HepG2 (cell line): ENCODE data around the gene LPO.

Source experiments
- AKAP8 ChIP-seq: sonication (generic); formaldehyde crosslinking; IDR thresholded peaks from 2 replicates; pipeline ENCODE4 v1.5.1; 2020; ENCODE audit warnings: mild to moderate bottlenecking, missing genetic modification reagents
- MXI1 ChIP-seq: IDR thresholded peaks from 3 replicates; pipeline ENCODE4 v1.6.1; 2012; ENCODE audit warnings: low read depth, low read length, inconsistent platforms, borderline replicate concordance
- PHF5A ChIP-seq: IDR thresholded peaks from one replicate; pipeline ENCODE4 v1.6.1; 2018; ENCODE audit warnings: low read depth, missing genetic modification reagents; ENCODE audit not compliant: unreplicated experiment
- POLR2AphosphoS5 ChIP-seq: IDR thresholded peaks from 2 replicates; pipeline ENCODE4 v1.6.1; 2012; ENCODE audit warnings: low read depth, low read length
- RAD21 ChIP-seq: fragments of 450-650 bp; formaldehyde crosslinking; IDR thresholded peaks from 2 replicates; pipeline ENCODE4 v1.5.0; 2020; ENCODE audit warnings: mild to moderate bottlenecking
- RELA ChIP-seq: sonication (generic); formaldehyde crosslinking; IDR thresholded peaks from 2 replicates; pipeline ENCODE4 v1.4.0; 2020; ENCODE audit warnings: missing genetic modification reagents
- RFX5 ChIP-seq: IDR thresholded peaks from 2 replicates; pipeline ENCODE4 v1.6.1; 2011; ENCODE audit warnings: low read depth, low read length, improper control_type of control experiment
- SNRNP70 ChIP-seq: fragments of 200-400 bp; formaldehyde crosslinking; IDR thresholded peaks from 2 replicates; pipeline ENCODE4 v1.6.1; 2017; ENCODE audit warnings: mild to moderate bottlenecking, low read depth, low read length, moderate library complexity
- ZBTB3 ChIP-seq: sonication (generic); formaldehyde crosslinking; IDR thresholded peaks from 2 replicates; pipeline ENCODE4 v1.4.0; 2020; ENCODE audit warnings: low read depth, mild to moderate bottlenecking, moderate library complexity, missing genetic modification reagents, borderline replicate concordance
- ZNF207 ChIP-seq: fragments of 450-650 bp; IDR thresholded peaks from 2 replicates; pipeline ENCODE4 v1.6.1; 2016; ENCODE audit warnings: antibody characterized with exemption, borderline replicate concordance
- ZNF777 ChIP-seq: sonication (generic); formaldehyde crosslinking; IDR thresholded peaks from 2 replicates; pipeline ENCODE4 v1.4.0; 2020; ENCODE audit warnings: missing genetic modification reagents
- TF ChIP-seq, protein P1 (sequence below): sonication (generic); formaldehyde crosslinking; IDR thresholded peaks from 2 replicates; pipeline ENCODE4 v1.5.0; 2020; ENCODE audit warnings: mild to moderate bottlenecking, missing genetic modification reagents, moderate library complexity

DNA sequence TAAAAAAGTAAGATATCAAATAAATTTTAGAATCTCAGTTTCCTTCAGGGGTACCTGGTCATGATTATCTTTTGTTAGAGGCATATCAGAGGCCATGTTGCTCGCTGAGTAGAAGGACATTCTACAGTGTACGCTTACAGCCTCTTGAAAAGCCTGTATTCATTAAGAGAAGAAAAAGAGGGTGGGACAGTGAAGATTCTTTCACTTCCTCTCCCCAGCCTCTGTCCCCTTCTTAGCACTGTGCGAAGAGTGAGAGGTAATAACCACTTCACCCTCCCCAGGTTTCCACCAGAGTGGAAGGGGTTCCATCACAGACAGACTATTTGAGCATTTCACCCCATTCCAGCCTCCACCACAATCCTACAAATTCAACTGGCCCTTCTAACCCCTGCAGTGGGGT is 4.8 kb upstream of the LPO start:
- TF ChIP-seq, protein P1, sequence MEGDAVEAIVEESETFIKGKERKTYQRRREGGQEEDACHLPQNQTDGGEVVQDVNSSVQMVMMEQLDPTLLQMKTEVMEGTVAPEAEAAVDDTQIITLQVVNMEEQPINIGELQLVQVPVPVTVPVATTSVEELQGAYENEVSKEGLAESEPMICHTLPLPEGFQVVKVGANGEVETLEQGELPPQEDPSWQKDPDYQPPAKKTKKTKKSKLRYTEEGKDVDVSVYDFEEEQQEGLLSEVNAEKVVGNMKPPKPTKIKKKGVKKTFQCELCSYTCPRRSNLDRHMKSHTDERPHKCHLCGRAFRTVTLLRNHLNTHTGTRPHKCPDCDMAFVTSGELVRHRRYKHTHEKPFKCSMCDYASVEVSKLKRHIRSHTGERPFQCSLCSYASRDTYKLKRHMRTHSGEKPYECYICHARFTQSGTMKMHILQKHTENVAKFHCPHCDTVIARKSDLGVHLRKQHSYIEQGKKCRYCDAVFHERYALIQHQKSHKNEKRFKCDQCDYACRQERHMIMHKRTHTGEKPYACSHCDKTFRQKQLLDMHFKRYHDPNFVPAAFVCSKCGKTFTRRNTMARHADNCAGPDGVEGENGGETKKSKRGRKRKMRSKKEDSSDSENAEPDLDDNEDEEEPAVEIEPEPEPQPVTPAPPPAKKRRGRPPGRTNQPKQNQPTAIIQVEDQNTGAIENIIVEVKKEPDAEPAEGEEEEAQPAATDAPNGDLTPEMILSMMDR, result no peak
- no peak for TF ChIP-seq RFX5
- TF ChIP-seq ZNF207, result no peak
- TF ChIP-seq MXI1, result no peak
- no peak for TF ChIP-seq ZNF777 (CRISPR knock-in tag)
- TF ChIP-seq POLR2AphosphoS5, result no peak
- TF ChIP-seq SNRNP70, result no peak
- TF ChIP-seq RAD21 (CRISPR knock-in tag), result no peak
- no peak for TF ChIP-seq RELA
- TF ChIP-seq ZBTB3 (CRISPR knock-in tag), result no peak
- TF ChIP-seq AKAP8 (CRISPR knock-in tag), result no peak
- no peak for TF ChIP-seq PHF5A (CRISPR knock-in tag)
